GM12878 (cell line): ENCODE measurements around the gene NEK8. TPM values are rescaled to one million over a fixed set of nuclear protein-coding genes. Genes with fewer than 3 reads are reported as not detected.

ENCODE experiments used
- ATAC-seq: fragments of 200-7000 bp; cut with Tn5 transposase; 3 replicates; pipeline ENCODE4 v1.9.1; 2020; ENCODE audit warnings: mild to moderate bottlenecking, moderate library complexity
- BruUV-seq: library from RNA; stranded (reverse); fragments of 400-500 nt; replicated peaks from 2 replicates; lab custom pipeline; 2021; lab: Mats Ljungman, UMichigan
- CTCF ChIA-PET: fragments of 300-600 bp; sonication (Branson Sonifier 250); formaldehyde crosslinking; extraction: SDS; loops from one replicate; lab custom pipeline; 2021; ENCODE audit warnings: inconsistent platforms; lab: Yijun Ruan, JAX
- POLR2A ChIA-PET: fragments of 350-600 bp; formaldehyde crosslinking; extraction: SDS; loops from one replicate; lab custom pipeline; 2021; ENCODE audit warnings: inconsistent platforms; lab: Charles Lee
- RAD21 ChIA-PET: fragments of 300-600 bp; sonication (Branson Sonifier 250); formaldehyde crosslinking; loops from one replicate; lab custom pipeline; 2023; ENCODE audit warnings: antibody characterized with exemption; ENCODE audit not compliant: unreplicated experiment; lab: Charles Lee
- SMC1A ChIA-PET: fragments of 300-600 bp; sonication (Branson Sonifier 250); formaldehyde crosslinking; loops from one replicate; lab custom pipeline; 2023; ENCODE audit not compliant: unreplicated experiment, uncharacterized antibody; lab: Charles Lee
- DNase-seq: peaks from one replicate; pipeline ENCODE4 v3.0.0-alpha.2; 2011; ENCODE audit warnings: low read depth, low spot score
- FAIRE-seq: peaks from 3 replicates; lab custom pipeline; 2011; peaks lifted over from hg19 to GRCh38; lab: Jason Lieb, UNC
- H2AFZ ChIP-seq: 2 replicates; pipeline ENCODE4 v1.6.0; 2011; ENCODE audit warnings: low read depth, low read length, control low read depth; ENCODE audit not compliant: control insufficient read depth
- H3K27ac ChIP-seq: 2 replicates; pipeline ENCODE4 v1.5.1; 2011; ENCODE audit warnings: control low read depth; ENCODE audit not compliant: control insufficient read depth, insufficient read depth
- H3K27me3 ChIP-seq, 2 experiments: replicated peaks in 1 of 2; 2 replicates each; pipeline versions ENCODE4 v1.6.0 to v1.6.1; 2011; ENCODE audit warnings: low read length in 1 of 2; ENCODE audit not compliant: control insufficient read depth in 2 of 2, insufficient read depth in 2 of 2
- H3K36me3 ChIP-seq, 2 experiments: 2 replicates each; pipeline ENCODE4 v1.5.1; 2011; ENCODE audit warnings: low read length in 1 of 2; ENCODE audit not compliant: control insufficient read depth in 2 of 2, insufficient read depth in 2 of 2
- H3K4me1 ChIP-seq: 2 replicates; pipeline ENCODE4 v1.6.1; 2011; ENCODE audit warnings: mild to moderate bottlenecking, low read length, moderate library complexity, mixed read lengths; ENCODE audit not compliant: control insufficient read depth, insufficient read depth
- H3K4me2 ChIP-seq: 2 replicates; pipeline ENCODE4 v1.6.0; 2011; ENCODE audit warnings: control low read depth; ENCODE audit not compliant: control insufficient read depth, insufficient read depth
- H3K4me3 ChIP-seq: fragments of 200-600 bp; sonication (generic); 2 replicates; pipeline ENCODE4 v1.5.1; 2016
- H3K79me2 ChIP-seq: 2 replicates; pipeline ENCODE4 v1.6.0; 2011; ENCODE audit warnings: low read length; ENCODE audit not compliant: control insufficient read depth, insufficient read depth
- H3K9ac ChIP-seq: 2 replicates; pipeline ENCODE4 v1.8.0; 2011; ENCODE audit warnings: low read length, control low read depth, mixed read lengths; ENCODE audit not compliant: control insufficient read depth, insufficient read depth
- H3K9me3 ChIP-seq: replicated peaks from 3 replicates; pipeline ENCODE4 v1.5.1; 2011; ENCODE audit warnings: mild to moderate bottlenecking, low read length; ENCODE audit not compliant: control insufficient read depth, insufficient read depth
- H4K20me1 ChIP-seq: 2 replicates; pipeline ENCODE4 v1.6.0; 2011; ENCODE audit not compliant: control insufficient read depth, insufficient read depth
- CBX5 ChIP-seq: sonication (generic); IDR thresholded peaks from 2 replicates; pipeline ENCODE4 v1.6.1; 2016; ENCODE audit warnings: low read depth, moderate library complexity, mild to moderate bottlenecking, inconsistent platforms
- EED ChIP-seq: sonication (generic); IDR thresholded peaks from 2 replicates; pipeline ENCODE4 v1.6.1; 2016; ENCODE audit warnings: antibody characterized with exemption, low read depth
- HDGF ChIP-seq: fragments of 450-650 bp; IDR thresholded peaks from 2 replicates; pipeline ENCODE4 v1.6.1; 2016; ENCODE audit warnings: antibody characterized with exemption
- IKZF1 ChIP-seq: fragments of 450-650 bp; conservative IDR thresholded peaks from 2 replicates; pipeline ENCODE4 v1.6.1; 2017; ENCODE audit warnings: antibody characterized with exemption, mild to moderate bottlenecking
- IKZF2 ChIP-seq, 2 experiments: fragments of 450-650 bp; IDR thresholded peaks; 2 replicates each; pipeline ENCODE4 v1.6.1; 2017; ENCODE audit warnings: mild to moderate bottlenecking in 2 of 2, moderate library complexity in 2 of 2
- IRF4 ChIP-seq: IDR thresholded peaks from 2 replicates; pipeline ENCODE4 v1.6.1; 2011; ENCODE audit warnings: low read depth, low read length
- KAT2A ChIP-seq: conservative IDR thresholded peaks from 2 replicates; pipeline ENCODE4 v1.6.1; 2011; ENCODE audit warnings: low read depth, low read length; ENCODE audit not compliant: control insufficient read depth
- KLF5 ChIP-seq: fragments of 450-650 bp; IDR thresholded peaks from 2 replicates; pipeline ENCODE4 v1.6.1; 2014; ENCODE audit warnings: mild to moderate bottlenecking; ENCODE audit not compliant: partially characterized antibody
- MTA3 ChIP-seq: IDR thresholded peaks from 2 replicates; pipeline ENCODE4 v1.6.1; 2012; ENCODE audit warnings: low read length, inconsistent platforms, borderline replicate concordance
- NFXL1 ChIP-seq: fragments of 450-650 bp; IDR thresholded peaks from 2 replicates; pipeline ENCODE4 v1.6.1; 2017; ENCODE audit warnings: antibody characterized with exemption, mild to moderate bottlenecking, borderline replicate concordance
- RB1 ChIP-seq: fragments of 450-650 bp; formaldehyde crosslinking; IDR thresholded peaks from 2 replicates; pipeline ENCODE4 v1.6.1; 2017; ENCODE audit warnings: mild to moderate bottlenecking, borderline replicate concordance
- SMARCA5 ChIP-seq: fragments of 450-650 bp; IDR thresholded peaks from 2 replicates; pipeline ENCODE4 v1.6.1; 2017; ENCODE audit warnings: mild to moderate bottlenecking
- SREBF2 ChIP-seq: IDR thresholded peaks from 2 replicates; pipeline ENCODE4 v1.6.1; 2012; ENCODE audit warnings: mild to moderate bottlenecking, low read length
- SRF ChIP-seq, 2 experiments: IDR thresholded peaks; 2 replicates each; pipeline ENCODE4 v1.6.1; 2011; ENCODE audit warnings: low read depth in 2 of 2, low read length in 2 of 2, mild to moderate bottlenecking in 1 of 2, moderate library complexity in 1 of 2
- SUZ12 ChIP-seq: fragments of 200-600 bp; sonication (generic); IDR thresholded peaks from one replicate; pipeline ENCODE4 v1.6.1; 2018; ENCODE audit warnings: antibody characterized with exemption, mild to moderate bottlenecking; ENCODE audit not compliant: unreplicated experiment
- ZNF384 ChIP-seq: IDR thresholded peaks from 2 replicates; pipeline ENCODE4 v1.6.1; 2012; ENCODE audit warnings: low read depth, mild to moderate bottlenecking, low read length, improper control_type of control experiment, borderline replicate concordance
- ZNF622 ChIP-seq: fragments of 450-650 bp; IDR thresholded peaks from 2 replicates; pipeline ENCODE4 v1.6.1; 2017; ENCODE audit warnings: mild to moderate bottlenecking, inconsistent platforms
- WGBS: methylation state at CpG from one replicate; pipeline ENCODE4 v1.1.6; 2016; ENCODE audit warnings: low lambda C conversion rate; ENCODE audit not compliant: insufficient replicate concordance, insufficient coverage; ENCODE audit errors: missing lambda C conversion rate; 5-methylcytosine and 5-hydroxymethylcytosine counted together
- in situ Hi-C: fragments of 300-500 bp; cut with MboI; formaldehyde crosslinking; loops from 9 replicates; pipeline ENCODE4 v1.14.3; 2018; ENCODE audit warnings: mixed read lengths
- intact Hi-C: fragments of 100-400 bp; cut with micrococcal nuclease; formaldehyde crosslinking; loops from one replicate; pipeline ENCODE4 v1.14.2; 2022; ENCODE audit not compliant: unreplicated experiment
- polyA plus RNA-seq, 11 experiments: library from polyadenylated mRNA; depleted of rRNA in 4 of 11; unstranded in 6 of 11; stranded (reverse) in 5 of 11; fragments of >200 nt; fragmentation: Nextera tagmentation in 4 of 11; fragmentation: Illumina TruSeq in 1 of 11; extraction: Ambion mirVana in 4 of 11; extraction: Trizol in 1 of 11; gene quantifications; 1 replicate in 1 of 11; 2 replicates in 10 of 11; pipeline versions ENCODE4 v1.2.1 to v1.2.3, GENCODE V29; 2011 to 2016; ENCODE audit warnings: inconsistent platforms in 2 of 11, missing spikeins in 2 of 11, low read depth in 1 of 11
- total RNA-seq, 4 experiments: library from RNA; depleted of rRNA in 3 of 4; stranded (reverse); fragments of >200 nt in 3 of 4; fragmentation: Illumina TruSeq in 1 of 4; extraction: Trizol in 1 of 4; gene quantifications; 2 replicates each; pipeline versions ENCODE4 v1.2.1 to v1.2.3, GENCODE V29; 2013 to 2021
- TF ChIP-seq, protein P1 (sequence below): IDR thresholded peaks from 2 replicates; pipeline ENCODE4 v1.6.1; 2011; ENCODE audit warnings: borderline replicate concordance, low read depth, mild to moderate bottlenecking, moderate library complexity, low read length; ENCODE audit not compliant: insufficient read depth, poor library complexity, severe bottlenecking
- TF ChIP-seq, protein P2 (sequence below): fragments of 450-650 bp; IDR thresholded peaks from 2 replicates; pipeline ENCODE4 v1.6.1; 2018; ENCODE audit warnings: mild to moderate bottlenecking, low read depth, moderate library complexity; ENCODE audit not compliant: partially characterized antibody

Gene NEK8
- total and polyA plus RNA-seq, 10 of the 15 experiments (the other 5 are each of a cell fraction or from before 2014, with no cell fraction given), result 2.3 to 14.3 (median 9.4) TPM

DNA sequence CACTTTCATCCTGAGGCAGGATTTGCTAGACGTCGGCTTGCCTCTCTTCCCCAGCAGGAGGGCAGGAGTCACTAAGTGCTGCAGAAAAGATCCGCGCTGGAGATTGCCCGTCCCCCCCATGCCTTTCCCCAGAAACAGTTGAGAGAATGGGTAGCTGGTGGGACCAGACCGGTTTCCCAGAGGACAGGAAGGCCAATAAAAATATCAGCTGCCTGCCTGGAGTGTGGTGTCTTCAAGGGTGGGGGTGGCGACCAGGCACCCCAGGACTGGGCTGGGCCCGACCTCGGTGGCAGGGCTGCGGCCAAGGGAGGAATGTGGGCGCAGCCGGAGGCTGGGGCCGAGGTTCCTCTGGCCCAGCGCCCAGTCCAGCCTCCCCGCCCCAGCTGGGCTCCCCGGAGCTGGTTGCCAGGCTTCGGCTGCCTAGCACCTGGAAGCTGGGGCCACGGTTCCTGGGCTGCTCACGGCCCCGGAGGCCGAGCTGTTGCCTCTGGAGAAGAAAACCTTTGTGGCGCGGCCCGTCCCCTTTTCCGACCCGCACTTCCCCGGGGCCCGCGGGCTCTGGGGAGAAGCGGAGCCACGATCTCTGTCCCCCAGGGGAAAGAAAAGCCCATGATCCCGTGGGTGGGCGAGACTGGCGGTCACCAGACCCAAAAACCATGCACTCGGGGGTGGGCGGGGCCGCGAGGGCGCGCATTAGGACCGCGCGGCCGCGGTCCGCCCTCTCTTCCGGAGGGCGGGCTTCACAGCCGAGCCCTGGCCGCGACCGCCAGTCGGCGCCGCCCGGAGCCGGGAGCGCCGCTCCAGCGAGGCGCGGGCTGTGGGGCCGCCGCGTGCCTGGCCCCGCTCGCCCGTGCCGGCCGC lies 14.9 kb downstream of the NEK8 start, which contains the start of gene TRAF4:
Gene TRAF4 (plus strand): TSS at position 769 of the 861 bp plus-strand sequence. CDS start 102 bp downstream, outside the sequence.
- peak within 1 kb of the TSS; percentile 92 for H3K4me3 ChIP-seq
- intact Hi-C loops (no loop called here), in situ Hi-C loops (loop anchor here (25.0 kb wide), 1 partner anchor 1281 kb away; the partner anchor contains the start of gene KSR1)
- CTCF ChIA-PET, result interaction anchor here (0.7 to 7.4 kb wide), 3 partner anchors 13 to 20 kb away, joined by 3 to 95 read pairs (median 4); partner anchors contain the start of genes NEK8 and TLCD1
- peaks cover 72% of the 10 kb centered on the region for H3K4me1 ChIP-seq
- H3K27me3 ChIP-seq, result no peaks in the 10 kb centered on the region
- no peak within 1 kb of the TSS; the same call in 1 of the 2 replicates for H2AFZ ChIP-seq
- SMC1A ChIA-PET, result interaction anchor here (1.5 to 17.8 kb wide), 3 partner anchors 15 to 24 kb away, joined by 4 to 326 read pairs (median 5); partner anchors contain the start of genes NEK8, RPL23A and TLCD1
- POLR2A ChIA-PET, result interaction anchor here (0.6 to 15.2 kb wide), 9 partner anchors 16 to 529 kb away, joined by 3 to 485 read pairs (median 3); partner anchors contain the start of genes DHRS13, NEK8, PHF12 and PROCA1
- FAIRE-seq (no peak), ATAC-seq (peak; percentile 69), DNase-seq (no peak)
- H3K4me2 ChIP-seq, result peak within 1 kb of the TSS; percentile 85
- peaks cover 16% of the 10 kb centered on the region for H4K20me1 ChIP-seq
- WGBS, result 2% methylated on average over 64 of the region's 70 CpGs
- peaks cover 16 to 26% of the 10 kb centered on the region in 2 experiments for H3K36me3 ChIP-seq
- peak within 1 kb of the TSS; percentile 96 for H3K27ac ChIP-seq
- TSS peak; percentile 96 for BruUV-seq
- peaks cover 2% of the 10 kb centered on the region; the same call in 2 of the 3 replicates for H3K9me3 ChIP-seq
- peaks cover 73% of the 10 kb centered on the region for H3K79me2 ChIP-seq
- RAD21 ChIA-PET, result interaction anchor here (1.0 to 17.4 kb wide), 2 partner anchors 17 to 24 kb away, joined by 4 to 375 read pairs; partner anchors contain the start of genes NEK8, RPL23A and TLCD1
- H3K9ac ChIP-seq, result peak within 1 kb of the TSS; percentile 98
- TF ChIP-seq IKZF2 (IDR thresholded peaks at IDR 0.05) (peak; percentile 79 to 81), KLF5 (no peak), IRF4 (no peak), ZNF384 (no peak), RB1 (peak; percentile 90; the same call in 1 of the 2 replicates), IKZF1 (peak; percentile 95), EED (peak; percentile 45; the same call in 1 of the 2 replicates), ZNF622 (no peak), NFXL1 (0 out of 2 replicates have a peak, but pooled peaks have one; percentile 54), SRF (IDR thresholded peaks at IDR 0.05; ENCODE audit: low read depth in 2 of 2, low read length in 2 of 2) (no peak), SMARCA5 (peak; percentile 84), MTA3 (no peak), SREBF2 (no peak), HDGF (no peak), SUZ12 (no peak), KAT2A (no peak), CBX5 (no peak)
- TF ChIP-seq, protein P1, sequence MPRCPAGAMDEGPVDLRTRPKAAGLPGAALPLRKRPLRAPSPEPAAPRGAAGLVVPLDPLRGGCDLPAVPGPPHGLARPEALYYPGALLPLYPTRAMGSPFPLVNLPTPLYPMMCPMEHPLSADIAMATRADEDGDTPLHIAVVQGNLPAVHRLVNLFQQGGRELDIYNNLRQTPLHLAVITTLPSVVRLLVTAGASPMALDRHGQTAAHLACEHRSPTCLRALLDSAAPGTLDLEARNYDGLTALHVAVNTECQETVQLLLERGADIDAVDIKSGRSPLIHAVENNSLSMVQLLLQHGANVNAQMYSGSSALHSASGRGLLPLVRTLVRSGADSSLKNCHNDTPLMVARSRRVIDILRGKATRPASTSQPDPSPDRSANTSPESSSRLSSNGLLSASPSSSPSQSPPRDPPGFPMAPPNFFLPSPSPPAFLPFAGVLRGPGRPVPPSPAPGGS, result peak; percentile 73
- TF ChIP-seq, protein P2, sequence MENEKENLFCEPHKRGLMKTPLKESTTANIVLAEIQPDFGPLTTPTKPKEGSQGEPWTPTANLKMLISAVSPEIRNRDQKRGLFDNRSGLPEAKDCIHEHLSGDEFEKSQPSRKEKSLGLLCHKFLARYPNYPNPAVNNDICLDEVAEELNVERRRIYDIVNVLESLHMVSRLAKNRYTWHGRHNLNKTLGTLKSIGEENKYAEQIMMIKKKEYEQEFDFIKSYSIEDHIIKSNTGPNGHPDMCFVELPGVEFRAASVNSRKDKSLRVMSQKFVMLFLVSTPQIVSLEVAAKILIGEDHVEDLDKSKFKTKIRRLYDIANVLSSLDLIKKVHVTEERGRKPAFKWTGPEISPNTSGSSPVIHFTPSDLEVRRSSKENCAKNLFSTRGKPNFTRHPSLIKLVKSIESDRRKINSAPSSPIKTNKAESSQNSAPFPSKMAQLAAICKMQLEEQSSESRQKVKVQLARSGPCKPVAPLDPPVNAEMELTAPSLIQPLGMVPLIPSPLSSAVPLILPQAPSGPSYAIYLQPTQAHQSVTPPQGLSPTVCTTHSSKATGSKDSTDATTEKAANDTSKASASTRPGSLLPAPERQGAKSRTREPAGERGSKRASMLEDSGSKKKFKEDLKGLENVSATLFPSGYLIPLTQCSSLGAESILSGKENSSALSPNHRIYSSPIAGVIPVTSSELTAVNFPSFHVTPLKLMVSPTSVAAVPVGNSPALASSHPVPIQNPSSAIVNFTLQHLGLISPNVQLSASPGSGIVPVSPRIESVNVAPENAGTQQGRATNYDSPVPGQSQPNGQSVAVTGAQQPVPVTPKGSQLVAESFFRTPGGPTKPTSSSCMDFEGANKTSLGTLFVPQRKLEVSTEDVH, result no peak
